ENCODE results near the gene PPP3CB.

PPP3CB gene

DNA sequence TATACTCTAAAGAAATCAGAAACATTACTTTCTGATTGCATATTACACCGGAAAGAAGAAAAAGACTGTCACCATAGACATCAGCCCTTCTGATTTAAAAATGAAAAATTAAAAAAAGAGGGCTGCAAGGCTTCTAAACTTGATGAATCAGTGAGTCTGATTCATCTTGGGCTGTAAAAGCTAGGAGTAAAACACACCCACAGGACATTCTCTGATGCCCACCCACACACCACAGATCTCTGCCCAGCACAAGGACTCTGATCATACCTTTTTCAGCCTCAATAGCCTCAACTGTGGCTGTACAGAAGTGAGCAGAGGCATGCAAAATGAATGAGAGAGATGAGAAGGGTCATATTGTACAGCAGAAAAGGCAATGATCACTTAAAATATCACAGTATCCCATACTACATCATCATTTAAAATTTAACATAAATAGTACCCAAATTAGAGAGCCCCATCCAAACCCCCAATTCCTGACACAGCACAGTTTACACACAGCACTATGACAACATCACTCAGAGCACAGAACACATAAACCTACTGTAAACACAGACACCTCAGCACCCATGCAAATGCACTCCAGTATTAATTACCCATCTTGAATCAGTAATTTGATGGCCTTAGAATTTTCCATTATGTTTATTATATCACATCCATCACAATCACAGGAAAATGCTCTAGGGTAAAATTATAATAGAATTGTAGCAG lies 56.1 kb downstream of the PPP3CB start:
- Histone ChIP-seq H3K36me3 (ENCODE audit: insufficient read depth, insufficient read length, low read length) (peaks cover 18% of the 10 kb centered on the region), H3K4me1 (ENCODE audit: insufficient read depth, insufficient read length) (no peaks in the 10 kb centered on the region), H3K27me3 (ENCODE audit: insufficient read depth, insufficient read length) (no peaks in the 10 kb centered on the region), H3K9ac (ENCODE audit: insufficient read length, low read depth) (no peak overlapping the region), H3K9me3 (ENCODE audit: insufficient read depth, low read length) (no peaks in the 10 kb centered on the region), H3K4me3 (ENCODE audit: insufficient read length, low read depth) (no peak overlapping the region)
- no peak for DNase-seq (ENCODE audit: low read depth, low spot score)
- TF ChIP-seq ZNF274 (IDR thresholded peaks at IDR 0.05; ENCODE audit: low read depth, low read length) (no peak), SUZ12 (IDR thresholded peaks at IDR 0.05; ENCODE audit: extremely low read depth, insufficient read depth, insufficient read length) (no peak)

- H3K36me3 ChIP-seq (ENCODE audit: insufficient read depth, insufficient read length, low read length) = peaks cover 14% of the 10 kb centered on the region
- H3K4me3 ChIP-seq (ENCODE audit: insufficient read length, low read depth) = no peak overlapping the region
- H3K9me3 ChIP-seq (ENCODE audit: insufficient read depth, low read length) = no peaks in the 10 kb centered on the region
- no peaks in the 10 kb centered on the region for H3K4me1 ChIP-seq (ENCODE audit: insufficient read depth, insufficient read length)
- H3K27me3 ChIP-seq (ENCODE audit: insufficient read depth, insufficient read length) = no peaks in the 10 kb centered on the region
- H3K9ac ChIP-seq (ENCODE audit: insufficient read length, low read depth) = no peak overlapping the region
- DNase-seq (ENCODE audit: low read depth, low spot score) = no peak
- TF ChIP-seq ZNF274 (IDR thresholded peaks at IDR 0.05; ENCODE audit: low read depth, low read length) (no peak), SUZ12 (IDR thresholded peaks at IDR 0.05; ENCODE audit: extremely low read depth, insufficient read depth, insufficient read length) (no peak), YY1 (IDR thresholded peaks at IDR 0.05; ENCODE audit: insufficient read depth, insufficient read length) (no peak)
Observed at GRCh38 chr10:73439055-73439454, 56.8 kb downstream of the PPP3CB start.

DNA sequence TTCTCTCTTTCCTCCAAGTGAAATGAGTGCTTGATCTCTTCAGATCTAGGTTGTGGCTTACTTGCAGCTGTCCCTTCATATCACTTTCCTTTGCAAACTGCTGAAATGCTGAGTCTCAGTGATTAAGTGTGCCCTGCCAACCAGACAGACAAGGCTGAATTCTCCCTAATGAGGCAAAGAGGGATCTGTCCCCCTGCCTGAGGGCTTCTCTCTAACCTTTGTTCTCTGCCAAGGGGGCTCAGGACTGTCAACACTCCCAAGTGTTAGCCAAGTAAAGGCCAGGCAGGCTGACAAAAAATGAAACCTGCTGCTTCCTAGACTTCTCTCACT lies 62.3 kb downstream of the PPP3CB start, which contains the start of gene MSS51:
MSS51 (minus strand) TSS at position 24 of the 330 bp plus-strand sequence. CDS start 5,277 bp downstream, outside the sequence.
- no peaks in the 10 kb centered on the region for H3K9me3 ChIP-seq (ENCODE audit: insufficient read depth, low read length)

DNA sequence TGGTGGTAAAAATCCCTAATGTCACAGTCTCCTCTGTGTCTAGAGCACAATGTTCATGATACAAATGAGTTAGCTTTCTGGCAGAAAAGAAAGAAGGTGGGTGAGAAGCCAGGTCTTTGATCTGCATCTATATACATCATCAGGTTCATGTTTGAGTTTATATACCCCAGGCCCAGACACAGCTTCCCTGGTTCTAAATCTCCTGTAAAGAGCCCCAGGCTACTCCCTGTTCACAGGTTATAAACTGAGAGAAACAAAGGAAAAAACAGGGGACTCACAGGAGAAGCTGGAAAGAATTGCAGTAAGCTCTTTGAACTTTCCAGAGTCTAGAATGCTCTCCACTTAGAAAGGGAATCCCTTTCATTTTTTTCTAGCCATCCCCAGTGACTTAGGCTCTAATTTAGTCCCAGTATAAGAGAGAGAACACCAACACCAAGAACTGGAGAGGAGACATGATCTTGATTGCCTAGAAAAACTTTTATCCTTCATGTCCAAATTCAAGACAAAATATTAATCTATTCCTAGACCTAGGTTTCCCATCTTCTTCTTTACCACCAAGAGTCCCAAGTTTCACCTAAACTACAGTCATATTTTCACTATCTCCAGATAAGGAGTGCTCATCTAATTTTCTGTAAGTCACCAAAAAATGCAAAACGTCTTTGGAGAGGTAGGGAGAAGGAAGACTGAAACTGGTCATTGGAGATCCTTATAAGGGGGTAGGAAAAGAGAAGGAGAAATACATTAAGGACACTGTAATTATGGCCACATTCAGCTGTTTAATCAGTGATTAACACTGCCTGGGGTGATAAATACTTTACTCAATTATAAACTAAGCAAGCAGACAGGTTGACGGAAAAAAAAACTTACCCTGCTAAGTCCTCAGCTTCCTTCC lies 62.9 kb downstream of the PPP3CB start:
- Histone ChIP-seq H3K36me3 (ENCODE audit: insufficient read depth, insufficient read length, low read length) (peaks cover 12% of the 10 kb centered on the region), H3K27me3 (ENCODE audit: insufficient read depth, insufficient read length) (no peaks in the 10 kb centered on the region), H3K4me3 (ENCODE audit: insufficient read length, low read depth) (no peak overlapping the region), H3K9ac (ENCODE audit: insufficient read length, low read depth) (no peak overlapping the region), H3K9me3 (ENCODE audit: insufficient read depth, low read length) (no peaks in the 10 kb centered on the region), H3K4me1 (ENCODE audit: insufficient read depth, insufficient read length) (no peaks in the 10 kb centered on the region)
- TF ChIP-seq YY1 (IDR thresholded peaks at IDR 0.05; ENCODE audit: insufficient read depth, insufficient read length) = no peak
- TF ChIP-seq ZNF274 (IDR thresholded peaks at IDR 0.05; ENCODE audit: low read depth, low read length) = no peak
- no peak for TF ChIP-seq SUZ12 (IDR thresholded peaks at IDR 0.05; ENCODE audit: extremely low read depth, insufficient read depth, insufficient read length)
- DNase-seq (ENCODE audit: low read depth, low spot score) = no peak

More for the DNA sequence above, 62.3 kb downstream of the PPP3CB start, which contains the start of gene MSS51:
- H3K9ac ChIP-seq (ENCODE audit: insufficient read length, low read depth) = no peak within 1 kb of the TSS
- peaks cover 14% of the 10 kb centered on the region for H3K36me3 ChIP-seq (ENCODE audit: insufficient read depth, insufficient read length, low read length)
- DNase-seq (ENCODE audit: low read depth, low spot score) = no peak
- H3K27me3 ChIP-seq (ENCODE audit: insufficient read depth, insufficient read length) = no peaks in the 10 kb centered on the region
- no peak within 1 kb of the TSS for H3K4me3 ChIP-seq (ENCODE audit: insufficient read length, low read depth)
- TF ChIP-seq ZNF274 (IDR thresholded peaks at IDR 0.05; ENCODE audit: low read depth, low read length) (no peak), SUZ12 (IDR thresholded peaks at IDR 0.05; ENCODE audit: extremely low read depth, insufficient read depth, insufficient read length) (no peak), YY1 (IDR thresholded peaks at IDR 0.05; ENCODE audit: insufficient read depth, insufficient read length) (no peak)
- no peaks in the 10 kb centered on the region for H3K4me1 ChIP-seq (ENCODE audit: insufficient read depth, insufficient read length)

DNA sequence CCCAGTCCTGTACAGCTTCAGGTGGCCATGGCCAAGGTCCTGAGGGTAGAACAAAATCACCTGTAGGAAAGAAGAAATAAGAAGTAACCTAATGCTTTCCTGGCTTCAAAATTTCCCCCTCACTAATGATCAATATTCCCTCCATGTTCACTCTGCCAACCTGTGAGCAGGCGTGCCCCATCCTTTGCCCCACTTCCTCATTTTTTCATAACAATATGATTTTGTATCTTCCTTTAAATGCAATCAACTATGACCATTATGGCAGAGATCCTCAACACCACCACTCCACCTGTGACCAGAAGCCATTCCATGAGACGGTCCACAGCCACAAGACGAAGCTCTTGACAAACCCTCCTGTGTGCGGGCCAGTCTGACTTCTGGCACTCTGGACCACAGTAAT lies 69.5 kb downstream of the PPP3CB start:
- no peak overlapping the region for H3K9ac ChIP-seq (ENCODE audit: insufficient read length, low read depth)
- TF ChIP-seq YY1 (IDR thresholded peaks at IDR 0.05; ENCODE audit: insufficient read depth, insufficient read length) = no peak
- TF ChIP-seq ZNF274 (IDR thresholded peaks at IDR 0.05; ENCODE audit: low read depth, low read length) = no peak
- TF ChIP-seq SUZ12 (IDR thresholded peaks at IDR 0.05; ENCODE audit: extremely low read depth, insufficient read depth, insufficient read length) = no peak
- no peak for DNase-seq (ENCODE audit: low read depth, low spot score)
- no peak overlapping the region for H3K4me3 ChIP-seq (ENCODE audit: insufficient read length, low read depth)
- H3K27me3 ChIP-seq (ENCODE audit: insufficient read depth, insufficient read length) = no peaks in the 10 kb centered on the region
- H3K36me3 ChIP-seq (ENCODE audit: insufficient read depth, insufficient read length, low read length) = peaks cover 45% of the 10 kb centered on the region
- no peaks in the 10 kb centered on the region for H3K9me3 ChIP-seq (ENCODE audit: insufficient read depth, low read length)
- no peaks in the 10 kb centered on the region for H3K4me1 ChIP-seq (ENCODE audit: insufficient read depth, insufficient read length)

GRCh38 chr10:73424478-73424877 lies 71.3 kb downstream of the PPP3CB start:
- Histone ChIP-seq H3K36me3 (ENCODE audit: insufficient read depth, insufficient read length, low read length) (peaks cover 45% of the 10 kb centered on the region), H3K9me3 (ENCODE audit: insufficient read depth, low read length) (no peaks in the 10 kb centered on the region), H3K9ac (ENCODE audit: insufficient read length, low read depth) (no peak overlapping the region), H3K27me3 (ENCODE audit: insufficient read depth, insufficient read length) (no peaks in the 10 kb centered on the region), H3K4me3 (ENCODE audit: insufficient read length, low read depth) (no peak overlapping the region), H3K4me1 (ENCODE audit: insufficient read depth, insufficient read length) (no peaks in the 10 kb centered on the region)
- TF ChIP-seq YY1 (IDR thresholded peaks at IDR 0.05; ENCODE audit: insufficient read depth, insufficient read length) (no peak), SUZ12 (IDR thresholded peaks at IDR 0.05; ENCODE audit: extremely low read depth, insufficient read depth, insufficient read length) (no peak), ZNF274 (IDR thresholded peaks at IDR 0.05; ENCODE audit: low read depth, low read length) (no peak)
- no peak for DNase-seq (ENCODE audit: low read depth, low spot score)

DNA sequence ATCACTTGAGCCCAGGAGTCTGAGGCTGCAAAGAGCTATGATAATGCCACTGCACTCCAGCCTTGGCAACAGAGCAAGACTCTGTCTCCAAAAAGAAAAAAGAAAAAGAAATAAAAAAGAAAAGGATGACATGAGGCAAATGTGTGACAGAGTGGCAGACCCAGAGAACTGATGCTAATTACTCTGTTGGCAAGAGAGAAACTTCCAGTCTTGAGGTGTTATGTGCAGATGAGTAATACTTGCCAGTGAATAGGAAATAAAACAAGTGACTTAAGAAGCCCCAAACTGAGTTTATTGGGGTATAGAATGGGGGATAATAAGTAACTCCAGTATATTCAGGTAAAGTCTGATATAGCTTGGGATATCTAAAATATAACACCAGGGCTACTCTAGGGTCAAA lies 72.5 kb downstream of the PPP3CB start:
- Histone ChIP-seq H3K9me3 (ENCODE audit: insufficient read depth, low read length) (no peaks in the 10 kb centered on the region), H3K27me3 (ENCODE audit: insufficient read depth, insufficient read length) (no peaks in the 10 kb centered on the region), H3K9ac (ENCODE audit: insufficient read length, low read depth) (no peak overlapping the region), H3K36me3 (ENCODE audit: insufficient read depth, insufficient read length, low read length) (peaks cover 45% of the 10 kb centered on the region), H3K4me1 (ENCODE audit: insufficient read depth, insufficient read length) (no peaks in the 10 kb centered on the region), H3K4me3 (ENCODE audit: insufficient read length, low read depth) (no peak overlapping the region)
- DNase-seq (ENCODE audit: low read depth, low spot score) = no peak
- TF ChIP-seq ZNF274 (IDR thresholded peaks at IDR 0.05; ENCODE audit: low read depth, low read length) = no peak
- no peak for TF ChIP-seq SUZ12 (IDR thresholded peaks at IDR 0.05; ENCODE audit: extremely low read depth, insufficient read depth, insufficient read length)
- no peak for TF ChIP-seq YY1 (IDR thresholded peaks at IDR 0.05; ENCODE audit: insufficient read depth, insufficient read length)

Data from NT2/D1 (cell line).